GM19351 (cell line): ENCODE measurements around the gene ADCY4.
"Not testable (repeated sequence)": the region's sequence is repeated elsewhere in the genome, so short reads cannot be mapped to it uniquely, and the experiment has no call there.

Experiments
- ATAC-seq: cut with Tn5 transposase; IDR thresholded peaks from one replicate; pipeline ENCODE4 v1.9.1; 2021; ENCODE audit warnings: mild to moderate bottlenecking, moderate library complexity; ENCODE audit not compliant: unreplicated experiment

The ADCY4 gene

DNA sequence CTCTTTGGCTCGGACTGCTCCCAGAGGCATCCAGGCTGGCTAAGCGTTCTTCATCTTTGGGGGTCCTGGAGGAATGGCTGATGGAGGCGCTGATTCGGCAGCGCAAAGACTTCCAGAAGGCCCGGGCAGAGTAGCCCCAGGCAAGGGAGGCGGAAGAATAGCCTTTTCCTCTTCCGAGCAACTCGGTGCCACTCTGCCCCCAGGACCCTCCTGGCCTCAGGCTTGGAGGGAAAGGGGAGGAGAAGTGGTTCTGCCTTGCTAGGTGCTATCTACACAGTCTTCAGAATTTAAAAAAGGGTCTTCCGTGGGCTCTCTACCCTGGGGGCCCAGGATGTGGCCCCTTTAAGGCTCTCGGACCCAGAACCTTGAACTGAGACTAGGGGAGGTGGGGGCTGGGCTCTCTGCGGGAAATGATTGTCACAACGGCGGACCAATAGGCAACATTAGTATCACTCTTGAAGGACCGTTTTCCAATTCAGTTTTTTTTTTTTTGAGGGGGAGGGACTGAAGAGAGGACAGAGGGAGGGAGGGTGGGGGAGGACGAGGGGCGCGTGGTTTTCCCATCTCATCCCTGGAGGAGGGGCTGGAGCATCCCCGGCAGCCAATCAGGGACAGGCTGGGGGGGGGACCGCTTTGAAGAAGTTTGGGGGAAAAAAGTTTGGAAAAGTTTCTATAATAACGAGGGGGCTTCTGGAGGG is 32.8 kb upstream of the ADCY4 start, which contains the start of gene NFATC4:
Gene NFATC4, plus strand, starts transcription at position 671 of the 698 bp plus-strand sequence. CDS start 157 bp downstream, outside the sequence.
- no peak for ATAC-seq

DNA sequence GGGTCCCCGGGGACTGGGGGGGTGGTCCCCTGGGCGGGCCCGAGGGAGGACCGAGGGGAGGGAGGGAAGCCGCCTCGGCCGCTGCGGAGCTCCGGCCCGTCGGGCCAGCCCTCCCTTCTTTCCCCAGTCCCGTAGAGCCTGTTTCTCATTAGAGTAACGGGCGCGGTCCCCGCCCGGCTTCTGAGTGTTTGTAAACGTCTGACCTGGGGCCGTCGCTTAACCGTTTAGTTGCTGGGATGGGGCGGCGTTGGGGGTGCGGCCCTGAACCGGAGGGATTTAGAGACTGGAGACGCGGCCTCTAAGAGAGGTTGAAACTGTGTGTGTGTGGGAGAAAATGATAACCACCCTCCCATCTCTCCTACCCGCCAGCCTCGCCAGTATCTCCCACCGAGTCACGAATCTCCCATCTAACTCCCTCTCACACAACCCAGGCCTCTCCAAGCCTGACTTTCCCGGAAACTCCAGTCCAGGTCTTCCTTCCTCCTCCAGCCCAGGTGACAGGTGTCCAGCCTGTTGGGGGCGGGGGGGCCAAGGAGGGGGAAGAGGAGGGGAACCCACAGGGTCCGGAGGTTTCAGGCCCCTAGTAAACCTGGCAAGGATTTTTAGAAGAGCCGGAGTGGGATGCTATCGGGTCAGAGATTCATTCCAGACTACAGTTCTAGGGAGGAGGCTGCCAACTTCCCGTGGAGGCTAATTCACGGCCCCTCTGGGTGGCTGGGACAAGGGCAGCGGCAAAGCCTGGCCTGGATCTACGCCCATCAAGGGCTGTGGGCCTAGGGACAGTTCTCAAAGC is 32.0 kb upstream of the ADCY4 start:
- peak; percentile 51 for ATAC-seq

DNA sequence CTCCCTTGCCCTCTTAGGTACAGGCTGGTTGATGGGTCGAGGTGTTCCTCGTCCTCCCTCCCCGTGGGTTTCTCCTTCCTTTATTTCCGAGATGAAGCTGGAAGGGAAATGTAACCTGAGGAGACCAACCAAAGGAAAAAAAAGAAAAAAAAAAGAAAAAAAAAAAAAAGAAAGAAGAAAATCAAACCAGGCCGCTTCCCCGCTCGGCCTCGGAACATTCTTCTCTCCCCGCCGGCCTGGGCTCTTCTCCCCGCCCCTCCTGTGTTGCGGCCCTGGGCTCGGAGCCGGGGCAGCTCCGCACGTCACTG is 31.5 kb upstream of the ADCY4 start:
- no peak for ATAC-seq

DNA sequence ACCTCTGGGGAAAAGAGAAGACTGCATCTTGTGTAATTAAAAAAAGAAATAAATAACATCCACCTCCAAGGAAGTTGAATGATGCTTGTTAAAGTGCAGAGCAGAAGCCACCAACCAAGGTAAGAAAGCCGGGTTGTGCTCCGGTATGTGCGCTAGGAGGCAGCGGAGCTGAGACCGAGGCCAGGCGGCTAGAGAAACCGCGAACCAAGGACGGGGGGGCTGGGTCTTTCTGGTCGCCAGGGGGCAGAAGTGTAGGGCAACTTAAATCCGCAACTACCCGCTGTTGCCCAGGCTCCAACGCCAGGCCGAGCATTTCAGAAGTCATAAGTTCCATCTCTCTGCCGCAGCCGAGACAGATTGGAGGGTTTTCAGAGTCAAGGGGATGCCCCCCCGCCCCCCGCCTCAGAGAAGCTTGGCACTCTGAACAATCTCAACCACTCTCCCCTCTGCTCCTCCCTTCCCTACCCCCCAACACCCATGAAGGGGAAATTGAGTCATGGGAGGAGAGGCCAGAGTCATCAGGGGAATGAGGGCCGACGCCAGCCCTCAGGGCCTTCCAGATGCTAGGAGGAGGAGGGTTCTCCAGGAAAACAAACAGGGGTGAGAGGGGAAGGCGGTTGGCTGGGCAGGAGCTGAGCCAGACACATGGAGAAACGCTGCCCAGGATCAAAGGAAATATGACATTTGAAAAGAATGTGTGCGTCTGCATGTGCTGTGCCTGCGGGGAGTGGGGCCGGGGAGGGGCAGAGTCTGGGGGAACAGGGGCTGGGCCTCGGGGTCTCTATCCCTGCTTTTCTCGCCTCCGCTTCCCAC is 30.9 kb upstream of the ADCY4 start:
- peak; percentile 45 for ATAC-seq

DNA sequence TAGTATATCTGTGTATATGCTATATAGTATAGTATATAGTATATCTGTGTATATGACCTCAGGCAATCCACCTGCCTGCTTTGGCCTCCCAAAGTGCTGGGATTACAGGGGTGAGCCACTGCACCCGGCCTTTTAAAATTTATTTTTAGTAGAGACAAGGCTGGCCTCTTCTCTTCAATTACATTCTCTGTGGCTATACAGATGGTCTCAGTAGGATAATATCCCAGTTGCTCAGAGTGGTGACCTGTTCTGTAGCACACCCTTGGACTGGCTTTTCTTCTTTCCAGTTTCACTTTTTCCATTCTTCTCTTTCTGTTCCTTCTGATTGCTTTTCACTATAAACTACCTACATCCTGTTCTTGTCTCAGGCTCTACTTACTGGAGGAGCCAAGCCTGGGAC is 30.0 kb upstream of the ADCY4 start:
- no peak for ATAC-seq

DNA sequence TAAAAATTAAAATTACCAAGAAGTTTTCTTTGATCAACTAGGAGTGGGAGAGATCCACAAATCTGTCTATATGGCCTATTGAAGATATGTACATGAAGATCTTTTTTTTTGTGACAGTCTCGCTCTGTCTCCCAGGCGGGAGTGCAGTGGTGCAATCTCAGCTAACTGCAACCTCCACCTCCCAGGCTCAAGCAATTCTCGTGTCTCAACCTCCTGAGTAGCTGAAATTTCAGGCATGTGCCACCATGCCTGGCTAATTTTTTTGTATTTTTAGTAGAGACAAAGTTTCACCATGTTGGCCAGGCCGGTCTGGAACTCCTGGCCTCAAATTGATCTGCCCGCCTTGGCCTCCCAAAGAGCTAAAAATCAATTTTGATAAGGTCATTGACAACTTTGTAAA is 28.5 kb upstream of the ADCY4 start:
- no peak for ATAC-seq

DNA sequence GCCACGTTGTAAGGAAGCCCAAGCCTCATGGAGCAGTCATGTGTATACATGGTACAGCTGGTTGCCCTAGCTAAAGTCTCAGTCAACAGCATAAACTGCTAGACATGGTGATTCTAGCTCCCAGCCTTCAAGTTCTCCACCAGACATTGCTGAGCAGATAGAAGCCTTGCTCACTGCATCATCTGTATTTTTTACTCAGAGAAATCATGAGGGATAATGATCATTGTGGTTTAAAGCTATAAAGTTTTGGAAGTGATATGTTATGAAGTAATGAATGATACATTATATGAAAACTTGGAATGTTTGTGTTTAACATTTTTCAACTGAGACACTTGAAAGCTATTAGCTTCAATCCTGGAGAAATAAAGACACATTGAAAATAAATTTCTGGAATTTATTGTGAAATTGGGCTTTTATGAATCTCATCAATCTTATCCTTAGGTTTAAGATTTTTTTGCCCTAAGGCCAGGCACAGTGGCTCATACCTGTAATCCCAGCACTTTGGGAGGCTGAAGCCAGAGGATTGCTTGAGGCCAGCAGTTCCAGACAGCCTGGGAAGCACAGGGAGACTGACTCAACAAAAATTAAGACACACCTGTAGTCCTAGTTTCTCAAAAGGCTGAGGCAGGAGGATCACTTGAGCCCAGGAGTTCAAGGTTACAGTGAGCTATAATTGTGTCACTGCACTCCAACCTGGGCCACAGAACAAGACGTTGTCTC is 27.5 kb upstream of the ADCY4 start:
- ATAC-seq: no peak

DNA sequence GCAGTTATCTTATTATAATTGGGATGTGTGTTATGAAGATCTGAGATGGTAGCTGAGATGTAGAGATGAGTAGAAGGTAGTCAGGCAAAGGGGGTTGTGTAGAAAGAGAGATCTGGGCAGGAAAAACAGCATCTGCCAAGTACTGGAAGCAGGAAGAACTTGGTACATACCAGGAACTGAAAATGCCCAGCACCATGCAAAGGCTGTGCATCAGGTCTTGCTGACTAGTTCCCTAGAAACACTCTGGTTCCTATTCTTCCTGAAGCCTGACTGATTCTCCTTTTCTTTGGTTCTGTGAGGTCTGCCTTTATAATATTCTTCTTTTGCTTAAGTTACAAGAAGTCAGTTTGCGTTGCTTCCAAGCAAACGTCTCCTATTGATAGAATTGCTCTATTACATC is 26.5 kb upstream of the ADCY4 start:
- no peak for ATAC-seq

DNA sequence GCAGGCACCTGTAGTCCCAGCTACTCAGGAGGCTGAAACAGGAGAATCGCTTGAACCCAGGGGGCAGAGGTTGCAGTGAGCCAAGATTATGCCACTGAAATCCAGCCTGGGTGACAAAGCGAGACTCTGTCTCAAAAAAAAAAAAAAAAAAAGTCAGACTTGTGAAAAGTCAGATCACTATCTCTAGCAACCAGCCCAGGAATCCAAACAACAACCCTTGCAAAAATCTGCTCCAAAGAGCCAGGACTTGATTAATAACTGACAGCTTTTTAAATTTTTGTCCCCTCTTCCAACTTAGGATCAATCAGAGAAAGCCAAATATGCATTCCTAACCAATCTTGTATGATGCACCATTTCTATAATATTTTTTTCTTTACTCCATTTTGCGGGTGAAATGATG is 25.4 kb upstream of the ADCY4 start:
- ATAC-seq: no peak

DNA sequence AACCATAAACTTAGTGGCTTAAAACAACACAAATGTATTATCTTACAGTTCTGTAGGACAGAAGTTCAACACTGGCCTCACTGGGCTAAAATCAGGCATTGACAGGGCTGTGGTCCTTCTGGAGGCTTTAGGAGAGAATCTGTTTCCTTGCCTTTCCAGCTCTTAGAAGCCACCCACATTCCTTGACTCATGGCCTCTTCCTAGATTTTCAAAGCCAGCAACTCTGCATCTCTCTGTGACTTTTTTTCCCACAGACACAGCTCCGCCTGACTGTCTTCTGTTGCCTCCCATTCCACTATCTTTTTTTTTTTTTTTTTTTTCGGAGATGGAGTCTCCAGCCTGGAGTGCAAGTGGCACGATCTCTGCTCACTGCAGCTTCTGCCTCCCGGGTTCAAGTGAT is 21.3 kb upstream of the ADCY4 start:
- ATAC-seq: no peak

DNA sequence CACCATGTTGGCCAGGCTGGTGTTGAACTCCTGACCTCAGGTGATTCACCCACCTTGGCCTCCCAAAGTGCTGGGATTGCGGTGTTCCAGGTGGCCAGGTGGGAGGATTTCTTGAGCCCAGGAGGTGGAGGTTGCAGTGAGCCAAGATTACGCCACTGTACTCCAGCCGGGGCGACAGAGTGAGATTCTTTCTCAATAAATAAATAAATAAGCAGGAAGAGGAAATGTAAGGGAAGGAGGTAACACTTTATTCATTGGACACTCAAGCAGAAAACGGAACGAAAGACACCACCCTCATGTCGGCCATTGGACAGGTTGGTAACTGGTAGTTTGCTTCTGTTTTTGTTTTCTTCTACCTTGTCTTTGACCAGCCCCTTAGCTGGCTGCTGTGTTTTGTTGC is 20.1 kb upstream of the ADCY4 start:
- ATAC-seq: no peak

DNA sequence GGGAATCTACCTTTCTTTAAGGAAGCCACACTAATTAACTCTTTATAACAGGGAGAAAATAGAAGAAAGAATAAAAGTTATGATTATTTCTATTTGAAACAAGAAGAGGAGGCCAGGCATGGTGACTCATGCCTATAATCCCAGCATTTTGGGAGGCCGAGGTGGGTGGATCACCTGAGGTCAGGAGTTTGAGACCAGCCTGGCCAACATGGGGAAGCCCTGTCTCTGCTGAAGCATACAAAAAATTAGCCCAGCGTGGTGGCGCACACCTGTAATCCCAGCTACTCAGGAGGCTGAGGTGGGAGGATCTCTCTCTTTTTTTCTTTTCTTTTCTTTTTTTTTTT is 19.6 kb upstream of the ADCY4 start:
- ATAC-seq: not testable (repeated sequence)

DNA sequence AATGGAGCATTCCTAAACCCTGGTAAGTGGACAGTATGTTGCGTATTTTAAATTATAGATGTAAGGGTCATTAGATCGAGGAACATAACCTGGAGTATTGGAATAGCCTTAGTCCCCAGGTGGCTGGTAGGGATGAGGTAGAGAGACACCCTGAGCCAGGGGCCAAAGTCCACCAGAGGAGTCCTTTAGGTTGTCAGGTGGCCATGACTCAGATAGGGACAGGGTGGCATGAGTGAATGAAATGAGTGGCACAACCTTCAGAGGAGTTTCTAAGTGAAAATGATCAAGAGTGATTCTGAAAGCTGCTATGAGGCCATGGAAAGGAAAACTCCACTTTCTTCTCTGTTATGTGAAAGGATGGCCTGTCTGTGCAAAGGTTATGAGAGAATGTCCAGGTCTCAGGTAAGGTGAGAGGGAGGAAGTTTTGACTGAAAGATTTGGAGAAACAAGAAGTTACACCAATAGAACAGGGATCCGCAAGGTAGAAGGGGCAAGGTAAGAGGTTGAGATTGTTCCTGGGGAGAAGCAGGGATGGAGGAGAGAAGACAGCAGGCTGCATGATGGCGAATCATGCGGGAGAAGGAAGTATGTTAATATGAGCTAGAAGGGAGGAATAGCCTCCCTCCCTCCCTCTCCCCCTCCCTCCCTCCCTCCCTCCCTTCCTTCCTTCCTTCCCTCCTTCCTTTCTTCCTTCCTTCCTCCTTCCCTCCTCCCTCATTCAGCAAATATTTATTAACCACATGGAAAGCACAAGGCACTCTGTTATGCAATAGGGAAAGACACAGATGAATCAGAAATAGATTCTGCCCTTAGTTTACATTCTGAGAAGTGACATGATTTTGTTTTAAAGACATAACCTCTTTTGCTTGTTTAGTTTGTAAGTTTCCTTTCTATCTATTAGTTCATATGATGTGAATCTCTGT is 18.9 kb upstream of the ADCY4 start:
- no peak for ATAC-seq

DNA sequence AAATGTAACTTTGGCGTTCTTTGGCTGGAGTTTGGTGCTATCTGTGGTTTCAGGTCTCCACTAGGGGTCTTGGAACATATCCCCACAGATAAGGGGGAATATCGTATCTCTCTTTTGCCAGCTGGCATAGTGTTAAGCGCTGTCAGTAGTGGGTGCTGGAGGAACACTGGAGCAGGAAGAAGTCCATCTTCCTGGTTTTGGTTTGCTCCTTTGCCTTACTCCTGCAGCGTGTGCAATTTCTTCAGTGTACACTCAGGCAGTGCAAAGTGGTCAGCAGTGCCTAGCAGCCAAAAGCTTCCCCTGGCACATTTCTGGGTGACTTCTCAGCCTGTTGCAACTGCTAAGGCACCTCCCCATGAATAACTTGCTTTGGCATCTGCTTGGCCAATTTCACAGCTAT is 16.6 kb upstream of the ADCY4 start:
- no peak for ATAC-seq

DNA sequence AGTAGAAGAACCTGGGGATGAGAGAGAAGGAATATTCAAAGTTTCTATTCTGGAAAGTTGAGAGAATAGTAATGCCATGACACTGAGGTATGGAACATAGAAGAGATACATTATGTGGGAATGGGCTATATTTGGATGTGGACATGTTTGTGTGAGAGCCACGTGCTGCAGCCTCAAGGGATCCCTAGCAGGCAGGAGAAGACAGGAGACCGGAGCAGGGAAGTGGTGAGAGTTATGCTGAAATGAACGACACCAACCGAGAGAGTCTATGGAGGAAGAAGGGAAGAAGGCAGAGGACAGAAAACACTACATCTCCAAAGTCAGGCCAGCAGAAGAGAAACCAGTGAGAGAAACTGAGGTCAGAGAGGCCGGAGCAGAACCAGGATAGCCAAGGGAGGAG is 14.9 kb upstream of the ADCY4 start:
- no peak for ATAC-seq

DNA sequence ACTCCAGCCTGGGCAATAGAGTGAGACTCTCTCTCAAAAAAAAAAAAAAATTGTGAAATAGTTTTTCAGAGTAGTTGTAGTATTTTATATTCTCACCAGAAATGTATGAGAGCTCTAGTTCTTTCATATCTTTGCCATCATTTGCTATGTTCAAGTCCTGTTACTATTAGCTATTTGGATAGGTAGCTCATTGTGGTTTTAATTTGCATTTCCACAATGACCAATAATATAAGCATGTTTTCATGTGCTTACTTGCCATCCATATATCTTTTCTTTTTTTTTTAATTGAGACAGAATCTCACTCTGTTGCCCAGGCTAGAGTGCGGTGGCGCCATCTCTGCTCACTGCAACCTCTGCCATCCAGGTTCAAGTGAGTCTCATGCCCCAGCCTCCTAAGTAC is 13.3 kb upstream of the ADCY4 start:
- ATAC-seq: no peak

DNA sequence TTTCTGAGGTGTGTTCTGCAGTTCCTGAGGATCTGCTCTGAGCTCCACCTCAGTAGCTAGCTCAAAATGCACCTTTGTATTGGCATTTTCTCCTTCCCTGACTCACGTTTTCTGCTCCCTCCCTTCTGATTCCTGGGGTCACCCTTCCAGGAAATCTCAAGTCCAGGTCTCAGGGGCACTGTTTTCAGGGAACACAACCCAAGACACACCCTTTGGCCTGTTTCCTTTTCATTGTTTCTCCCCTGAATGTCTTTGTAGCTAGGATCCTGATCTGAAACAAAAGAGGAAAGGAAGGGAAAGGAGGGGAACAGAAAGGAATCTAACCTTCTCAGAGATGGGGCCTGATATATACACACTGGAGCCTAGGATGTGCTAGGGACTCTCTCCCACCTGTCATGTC is 12.3 kb upstream of the ADCY4 start:
- ATAC-seq: no peak

DNA sequence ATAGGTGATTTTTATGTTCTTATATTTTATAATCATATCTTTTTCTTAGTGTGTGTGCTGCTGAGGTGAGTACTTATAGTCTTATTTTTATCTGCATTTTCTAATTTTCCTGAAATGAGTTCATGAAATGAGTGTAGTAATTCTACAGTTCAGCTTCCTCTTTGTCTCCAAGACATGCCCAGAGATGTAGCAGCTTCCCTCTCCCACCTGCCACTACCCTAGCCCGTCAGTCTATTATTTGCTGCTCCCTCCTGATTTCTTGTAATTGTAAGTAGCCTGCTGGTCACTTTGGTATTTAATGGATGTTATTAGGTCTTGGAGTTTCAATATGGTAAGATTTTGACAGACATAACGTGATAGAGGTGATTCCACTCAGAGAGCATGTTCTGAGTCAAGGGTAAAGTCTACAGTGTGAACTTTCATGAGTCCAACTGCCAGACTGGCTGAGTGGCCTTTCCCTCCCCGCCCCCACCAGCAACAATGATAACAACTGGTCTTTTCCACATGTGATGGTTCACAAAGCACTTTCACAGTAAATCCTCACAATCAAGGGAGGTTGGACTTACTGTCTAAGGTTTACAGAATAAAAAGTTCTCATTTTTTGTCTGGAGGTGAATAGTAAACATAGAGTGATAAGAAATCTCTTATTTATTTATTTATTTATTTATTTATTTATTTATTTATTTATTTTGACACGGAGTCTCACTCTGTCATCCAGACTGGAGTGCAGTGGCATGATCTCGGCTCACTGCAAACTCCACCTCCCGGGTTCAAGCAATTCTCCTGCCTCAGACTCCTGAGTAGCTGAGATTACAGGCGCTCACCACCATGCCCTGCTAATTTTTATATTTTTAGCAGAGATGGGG is 9.2 kb upstream of the ADCY4 start:
- ATAC-seq: no peak

DNA sequence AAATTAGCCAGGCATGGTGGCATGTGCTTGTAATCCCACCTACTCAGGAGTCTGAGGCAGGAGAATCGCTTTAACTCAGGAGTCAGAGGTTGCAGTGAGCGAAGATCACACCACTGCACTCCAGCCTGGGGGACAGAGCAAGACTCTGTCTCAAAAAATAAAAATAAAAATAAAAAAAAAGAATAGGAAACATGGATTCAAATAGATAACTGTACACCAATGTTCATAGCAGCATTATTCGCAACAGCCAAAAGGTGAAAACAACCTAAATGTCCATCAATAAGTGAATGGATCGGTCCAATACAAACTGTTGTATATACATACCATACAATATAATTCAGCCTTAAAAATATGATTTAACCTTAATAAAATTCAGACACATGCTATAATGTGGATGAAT is 8.0 kb upstream of the ADCY4 start:
- no peak for ATAC-seq
